B cell (primary cell): Measurements from ENCODE around the gene APOF.
"Not testable (repeated sequence)": the region's sequence is repeated elsewhere in the genome, so short reads cannot be mapped to it uniquely, and the experiment has no call there.

Experiments
- CTCF ChIP-seq: fragments of 200-600 bp; IDR thresholded peaks from one replicate; pipeline ENCODE4 v1.8.0; 2022; ENCODE audit warnings: antibody characterized with exemption, mild to moderate bottlenecking
- EZH2 ChIP-seq: IDR thresholded peaks from 2 replicates; pipeline ENCODE4 v1.6.1; 2012; ENCODE audit warnings: borderline replicate concordance, low read depth, mild to moderate bottlenecking, moderate library complexity, low read length; ENCODE audit not compliant: insufficient read depth, poor library complexity, severe bottlenecking

- TF ChIP-seq CTCF, EZH2: not testable (repeated sequence)
Observed at GRCh38 chr12:56401612-56402011, 39.0 kb upstream of the APOF start.
